ENCODE measurements around the gene USP6NL.
"Not testable (repeated sequence)": the region's sequence is repeated elsewhere in the genome, so short reads cannot be mapped to it uniquely, and the experiment has no call there.

USP6NL gene

DNA sequence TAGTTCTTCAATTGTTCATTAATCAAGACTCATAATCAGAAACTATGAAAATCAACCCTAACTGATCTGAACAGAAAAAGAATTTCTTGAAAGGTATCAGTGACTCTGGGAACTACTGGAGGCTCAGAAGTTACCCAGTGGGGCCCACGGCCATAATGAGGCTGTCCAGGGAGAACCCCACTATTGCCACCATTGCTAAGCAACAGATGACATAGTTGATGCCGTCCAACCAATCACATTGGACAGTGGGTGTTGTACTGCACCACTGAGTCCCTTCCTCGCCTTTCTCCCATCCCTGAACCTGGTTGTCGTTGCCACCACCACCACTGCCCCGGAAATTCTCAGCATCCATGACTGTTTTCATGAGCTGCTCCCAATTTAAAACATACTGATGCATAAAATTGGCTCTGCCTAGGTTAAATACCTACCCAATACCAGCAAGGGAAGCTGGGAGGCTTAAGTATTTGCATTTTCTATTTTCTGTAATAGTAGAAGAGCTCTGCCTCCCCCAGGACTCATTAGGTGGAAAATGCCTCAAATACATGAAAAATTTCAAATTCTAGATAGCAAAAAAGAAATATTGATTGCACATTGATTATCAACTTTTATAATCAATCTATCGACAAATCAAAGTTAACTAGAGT is 26.7 kb upstream of the USP6NL start:
- H3K4me1 ChIP-seq (ENCODE audit: control insufficient read depth in 1 of 2, insufficient read depth in 2 of 2, low read length in 2 of 2): no peaks in the 10 kb centered on the region
- no peaks in the 10 kb centered on the region for H3K36me3 ChIP-seq (ENCODE audit: control insufficient read depth in 1 of 2, insufficient read depth in 2 of 2, low read length in 2 of 2)
- no peaks in the 10 kb centered on the region for H3K9me3 ChIP-seq (ENCODE audit: control insufficient read depth in 1 of 2, low read length in 2 of 2)
- no peaks in the 10 kb centered on the region for H3K27me3 ChIP-seq (ENCODE audit: low read depth, low read length)
- no peak overlapping the region for H3K27ac ChIP-seq (ENCODE audit: low read length)
- no peak overlapping the region for H3K4me3 ChIP-seq (ENCODE audit: low read depth in 1 of 2, low read length in 2 of 2)

DNA sequence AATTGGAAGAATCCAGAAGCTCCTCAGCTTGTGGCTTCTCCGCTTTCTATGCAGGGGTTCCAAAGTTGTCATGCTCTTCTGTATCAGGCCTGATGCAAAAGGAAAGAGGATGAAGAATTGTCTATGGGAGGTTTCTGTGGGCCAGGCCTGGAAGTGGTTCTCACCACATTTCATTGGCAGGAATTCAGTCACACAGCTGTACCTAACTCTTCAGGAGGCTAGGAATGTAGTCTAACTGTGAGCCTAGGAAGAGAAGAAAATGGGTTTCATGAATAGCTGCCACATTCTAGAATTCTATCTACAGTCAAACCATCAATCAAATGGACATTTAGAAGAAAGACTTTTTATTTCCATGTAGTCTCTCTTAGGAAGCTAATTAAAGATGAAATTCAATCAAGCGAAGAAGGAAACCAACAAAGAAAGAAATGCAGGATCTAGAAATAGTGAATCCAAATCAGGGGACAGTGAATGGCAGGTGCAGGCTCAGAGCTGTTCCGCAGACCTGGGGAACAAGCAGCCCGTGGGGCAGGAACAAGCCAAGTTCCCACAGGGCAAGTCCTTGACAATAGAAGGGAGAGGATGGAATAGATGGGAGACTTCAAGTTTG is 25.4 kb upstream of the USP6NL start:
- no peaks in the 10 kb centered on the region for H3K27me3 ChIP-seq (ENCODE audit: low read depth, low read length)
- no peak overlapping the region for H3K27ac ChIP-seq (ENCODE audit: low read length)
- H3K4me3 ChIP-seq (ENCODE audit: low read depth in 1 of 2, low read length in 2 of 2): no peak overlapping the region
- H3K9me3 ChIP-seq (ENCODE audit: control insufficient read depth in 1 of 2, low read length in 2 of 2): no peaks in the 10 kb centered on the region
- no peaks in the 10 kb centered on the region for H3K4me1 ChIP-seq (ENCODE audit: control insufficient read depth in 1 of 2, insufficient read depth in 2 of 2, low read length in 2 of 2)
- no peaks in the 10 kb centered on the region for H3K36me3 ChIP-seq (ENCODE audit: control insufficient read depth in 1 of 2, insufficient read depth in 2 of 2, low read length in 2 of 2)

- Histone ChIP-seq H3K4me1 (ENCODE audit: control insufficient read depth in 1 of 2, insufficient read depth in 2 of 2, low read length in 2 of 2) (no peaks in the 10 kb centered on the region), H3K27me3 (ENCODE audit: low read depth, low read length) (no peaks in the 10 kb centered on the region), H3K27ac (ENCODE audit: low read length) (no peak overlapping the region), H3K36me3 (ENCODE audit: control insufficient read depth in 1 of 2, insufficient read depth in 2 of 2, low read length in 2 of 2) (no peaks in the 10 kb centered on the region), H3K4me3 (ENCODE audit: low read depth in 1 of 2, low read length in 2 of 2) (peak overlapping the region in 1 of 2 donors; percentile 23), H3K9me3 (ENCODE audit: control insufficient read depth in 1 of 2, low read length in 2 of 2) (no peaks in the 10 kb centered on the region)
Observed at GRCh38 chr10:11631890-11632587, 20.6 kb upstream of the USP6NL start.

DNA sequence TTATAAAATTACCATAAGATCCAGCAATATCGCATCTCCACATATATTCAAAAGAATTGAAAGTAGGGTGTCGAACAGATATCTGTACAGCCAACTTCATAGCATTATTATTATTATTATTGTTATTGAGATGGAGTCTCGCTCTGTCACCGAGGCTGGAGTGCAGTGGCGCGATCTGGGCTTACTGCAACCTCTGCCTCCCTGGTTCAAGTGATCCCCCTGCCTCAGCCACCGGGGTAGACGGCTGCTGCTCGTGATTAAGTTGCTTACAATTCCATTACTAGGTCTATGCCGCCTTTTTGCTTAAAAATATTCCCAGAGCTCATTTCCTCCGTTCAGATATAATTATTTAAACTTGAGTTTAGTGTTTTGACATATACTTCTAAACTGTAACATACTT is 19.8 kb upstream of the USP6NL start:
- no peak overlapping the region for H3K27ac ChIP-seq (ENCODE audit: low read length)
- no peaks in the 10 kb centered on the region for H3K9me3 ChIP-seq (ENCODE audit: control insufficient read depth in 1 of 2, low read length in 2 of 2)
- H3K4me3 ChIP-seq (ENCODE audit: low read depth in 1 of 2, low read length in 2 of 2): no peak overlapping the region
- H3K36me3 ChIP-seq (ENCODE audit: control insufficient read depth in 1 of 2, insufficient read depth in 2 of 2, low read length in 2 of 2): no peaks in the 10 kb centered on the region
- H3K27me3 ChIP-seq (ENCODE audit: low read depth, low read length): no peaks in the 10 kb centered on the region
- no peaks in the 10 kb centered on the region for H3K4me1 ChIP-seq (ENCODE audit: control insufficient read depth in 1 of 2, insufficient read depth in 2 of 2, low read length in 2 of 2)

GRCh38 chr10:11629731-11630130 is 18.3 kb upstream of the USP6NL start:
- Histone ChIP-seq H3K27me3 (ENCODE audit: low read depth, low read length) (no peaks in the 10 kb centered on the region), H3K27ac (ENCODE audit: low read length) (no peak overlapping the region), H3K4me1 (ENCODE audit: control insufficient read depth in 1 of 2, insufficient read depth in 2 of 2, low read length in 2 of 2) (no peaks in the 10 kb centered on the region), H3K36me3 (ENCODE audit: control insufficient read depth in 1 of 2, insufficient read depth in 2 of 2, low read length in 2 of 2) (no peaks in the 10 kb centered on the region), H3K4me3 (ENCODE audit: low read depth in 1 of 2, low read length in 2 of 2) (no peak overlapping the region), H3K9me3 (ENCODE audit: control insufficient read depth in 1 of 2, low read length in 2 of 2) (no peaks in the 10 kb centered on the region)

GRCh38 chr10:11627941-11628340 is 16.5 kb upstream of the USP6NL start:
- H3K4me1 ChIP-seq (ENCODE audit: control insufficient read depth in 1 of 2, insufficient read depth in 2 of 2, low read length in 2 of 2); H3K4me3 ChIP-seq (ENCODE audit: low read depth in 1 of 2, low read length in 2 of 2); H3K27ac ChIP-seq (ENCODE audit: low read length); H3K36me3 ChIP-seq (ENCODE audit: control insufficient read depth in 1 of 2, insufficient read depth in 2 of 2, low read length in 2 of 2); H3K9me3 ChIP-seq (ENCODE audit: control insufficient read depth in 1 of 2, low read length in 2 of 2); H3K27me3 ChIP-seq (ENCODE audit: low read depth, low read length): not testable (repeated sequence)

DNA sequence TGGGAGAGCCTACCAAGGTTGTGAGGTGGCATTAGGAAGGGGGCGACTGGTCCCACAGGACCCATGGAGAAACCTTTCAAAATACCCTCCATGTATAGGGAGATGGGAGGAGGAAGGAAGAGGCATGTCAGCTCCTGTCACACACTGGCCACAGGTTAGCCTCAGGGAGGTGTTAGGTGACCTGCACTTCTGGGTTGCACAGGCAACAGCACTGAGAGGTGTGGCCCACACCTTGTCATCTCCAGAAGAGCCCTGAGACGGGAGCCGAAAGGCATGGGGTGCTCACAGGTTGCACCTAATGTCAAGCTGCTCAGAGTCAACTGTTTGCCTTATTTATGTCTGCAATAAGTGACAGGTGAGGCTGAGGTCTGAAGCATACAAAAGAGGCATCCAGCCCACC is 14.6 kb upstream of the USP6NL start:
- no peaks in the 10 kb centered on the region for H3K9me3 ChIP-seq (ENCODE audit: control insufficient read depth in 1 of 2, low read length in 2 of 2)

GRCh38 chr10:11625019-11625735 is 13.7 kb upstream of the USP6NL start:
- no peak overlapping the region for H3K27ac ChIP-seq (ENCODE audit: low read length)
- no peaks in the 10 kb centered on the region for H3K36me3 ChIP-seq (ENCODE audit: control insufficient read depth in 1 of 2, insufficient read depth in 2 of 2, low read length in 2 of 2)
- no peaks in the 10 kb centered on the region for H3K27me3 ChIP-seq (ENCODE audit: low read depth, low read length)
- no peaks in the 10 kb centered on the region for H3K4me1 ChIP-seq (ENCODE audit: control insufficient read depth in 1 of 2, insufficient read depth in 2 of 2, low read length in 2 of 2)
- H3K9me3 ChIP-seq (ENCODE audit: control insufficient read depth in 1 of 2, low read length in 2 of 2): no peaks in the 10 kb centered on the region
- no peak overlapping the region for H3K4me3 ChIP-seq (ENCODE audit: low read depth in 1 of 2, low read length in 2 of 2)

More for the DNA sequence above, 14.6 kb upstream of the USP6NL start:
- Histone ChIP-seq H3K36me3 (ENCODE audit: control insufficient read depth in 1 of 2, insufficient read depth in 2 of 2, low read length in 2 of 2) (no peaks in the 10 kb centered on the region), H3K4me3 (ENCODE audit: low read depth in 1 of 2, low read length in 2 of 2) (no peak overlapping the region), H3K27me3 (ENCODE audit: low read depth, low read length) (no peaks in the 10 kb centered on the region), H3K4me1 (ENCODE audit: control insufficient read depth in 1 of 2, insufficient read depth in 2 of 2, low read length in 2 of 2) (no peaks in the 10 kb centered on the region), H3K27ac (ENCODE audit: low read length) (no peak overlapping the region)

DNA sequence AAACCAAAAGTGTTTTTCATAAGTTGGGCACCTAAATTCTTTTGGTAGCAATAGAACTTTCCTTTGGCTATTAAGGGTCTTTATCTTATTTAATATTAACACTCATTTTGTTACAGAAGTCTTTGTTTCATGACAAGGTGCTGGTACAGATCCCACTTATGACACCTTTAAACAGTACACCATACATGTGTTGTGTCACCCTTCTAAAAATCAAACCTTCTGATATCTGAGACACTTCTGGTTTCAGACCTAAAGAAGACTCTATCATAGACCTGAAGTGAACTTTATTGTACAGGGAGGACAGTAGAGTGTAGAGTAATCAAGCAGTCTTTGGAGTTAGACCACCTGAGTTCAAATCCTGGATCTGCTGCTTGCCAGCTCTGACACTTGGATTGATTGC is 5.8 kb upstream of the USP6NL start:
- no peak overlapping the region for H3K27ac ChIP-seq (ENCODE audit: low read length)
- peaks cover 3 to 5% of the 10 kb centered on the region in 2 donors for H3K9me3 ChIP-seq (ENCODE audit: control insufficient read depth in 1 of 2, low read length in 2 of 2)
- no peaks in the 10 kb centered on the region for H3K36me3 ChIP-seq (ENCODE audit: control insufficient read depth in 1 of 2, insufficient read depth in 2 of 2, low read length in 2 of 2)
- no peaks in the 10 kb centered on the region for H3K4me1 ChIP-seq (ENCODE audit: control insufficient read depth in 1 of 2, insufficient read depth in 2 of 2, low read length in 2 of 2)
- H3K27me3 ChIP-seq (ENCODE audit: low read depth, low read length): no peaks in the 10 kb centered on the region
- H3K4me3 ChIP-seq (ENCODE audit: low read depth in 1 of 2, low read length in 2 of 2): no peak overlapping the region

- Histone ChIP-seq H3K9me3 (ENCODE audit: control insufficient read depth in 1 of 2, low read length in 2 of 2) (peaks cover 3 to 5% of the 10 kb centered on the region in 2 donors), H3K27ac (ENCODE audit: low read length) (no peak overlapping the region), H3K4me3 (ENCODE audit: low read depth in 1 of 2, low read length in 2 of 2) (no peak overlapping the region), H3K36me3 (ENCODE audit: control insufficient read depth in 1 of 2, insufficient read depth in 2 of 2, low read length in 2 of 2) (no peaks in the 10 kb centered on the region), H3K27me3 (ENCODE audit: low read depth, low read length) (no peaks in the 10 kb centered on the region), H3K4me1 (ENCODE audit: control insufficient read depth in 1 of 2, insufficient read depth in 2 of 2, low read length in 2 of 2) (no peaks in the 10 kb centered on the region)
Observed at GRCh38 chr10:11616021-11616420, 4.6 kb upstream of the USP6NL start.

- Histone ChIP-seq H3K27me3 (ENCODE audit: low read depth, low read length) (no peaks in the 10 kb centered on the region), H3K4me3 (ENCODE audit: low read depth in 1 of 2, low read length in 2 of 2) (no peak overlapping the region)
Observed at GRCh38 chr10:11615396-11615795, 3.9 kb upstream of the USP6NL start.

More at GRCh38 chr10:11615396-11615795, 3.9 kb upstream of the USP6NL start:
- H3K9me3 ChIP-seq (ENCODE audit: control insufficient read depth in 1 of 2, low read length in 2 of 2): peaks cover 3 to 5% of the 10 kb centered on the region in 2 donors
- no peaks in the 10 kb centered on the region for H3K4me1 ChIP-seq (ENCODE audit: control insufficient read depth in 1 of 2, insufficient read depth in 2 of 2, low read length in 2 of 2)
- no peaks in the 10 kb centered on the region for H3K36me3 ChIP-seq (ENCODE audit: control insufficient read depth in 1 of 2, insufficient read depth in 2 of 2, low read length in 2 of 2)
- no peak overlapping the region for H3K27ac ChIP-seq (ENCODE audit: low read length)
